GM18867 (cell line): ENCODE results near the gene NPR2.

Source experiments
- ATAC-seq: cut with Tn5 transposase; IDR thresholded peaks from one replicate; pipeline ENCODE4 v1.9.1; 2021; ENCODE audit warnings: mild to moderate bottlenecking, moderate library complexity; ENCODE audit not compliant: unreplicated experiment

NPR2 gene

DNA sequence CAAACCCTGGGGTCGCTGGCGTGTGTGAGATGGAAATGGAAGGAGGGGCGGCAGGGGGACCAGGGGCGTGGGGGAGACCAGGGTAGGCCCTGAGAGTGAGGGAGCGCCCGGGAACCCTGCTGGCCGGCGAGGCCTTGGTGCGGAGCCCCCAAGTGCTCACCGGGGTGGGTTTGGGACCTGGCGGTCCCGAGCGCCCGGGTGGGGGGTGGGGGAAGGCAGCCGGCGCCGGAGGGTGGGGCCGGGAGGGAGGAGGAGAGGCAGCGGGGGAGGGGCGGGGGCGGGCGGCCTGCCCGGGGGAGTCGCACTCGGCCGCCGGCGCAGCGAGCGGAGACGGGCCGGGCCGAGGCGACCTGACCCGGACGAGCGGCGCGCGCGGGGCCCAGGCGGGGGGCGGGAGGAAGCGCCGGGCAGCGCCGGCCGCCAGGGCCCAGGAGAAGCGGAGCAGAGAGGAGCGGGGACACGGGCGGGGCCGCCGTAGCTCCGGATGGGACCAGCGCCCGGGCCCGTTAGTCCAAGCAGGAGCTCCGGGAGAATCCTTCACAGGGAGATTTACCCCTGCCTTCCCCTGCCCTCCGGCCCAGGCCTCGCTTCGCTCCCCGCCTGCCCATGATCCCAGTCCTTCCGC lies at the start of gene NPR2:
NPR2 (plus strand) TSS at position 295 of the 625 bp plus-strand sequence. CDS start 818 bp downstream, outside the sequence.
- no peak for ATAC-seq

GRCh38 chr9:35741740-35742139 lies 49.7 kb upstream of the NPR2 start:
- no peak for ATAC-seq

- no peak for ATAC-seq
Measured at GRCh38 chr9:35743452-35743851, 47.9 kb upstream of the NPR2 start.

- no peak for ATAC-seq
Measured at GRCh38 chr9:35743880-35744518, 47.4 kb upstream of the NPR2 start.

- ATAC-seq, result no peak
Measured at GRCh38 chr9:35745569-35745968, 45.8 kb upstream of the NPR2 start.

DNA sequence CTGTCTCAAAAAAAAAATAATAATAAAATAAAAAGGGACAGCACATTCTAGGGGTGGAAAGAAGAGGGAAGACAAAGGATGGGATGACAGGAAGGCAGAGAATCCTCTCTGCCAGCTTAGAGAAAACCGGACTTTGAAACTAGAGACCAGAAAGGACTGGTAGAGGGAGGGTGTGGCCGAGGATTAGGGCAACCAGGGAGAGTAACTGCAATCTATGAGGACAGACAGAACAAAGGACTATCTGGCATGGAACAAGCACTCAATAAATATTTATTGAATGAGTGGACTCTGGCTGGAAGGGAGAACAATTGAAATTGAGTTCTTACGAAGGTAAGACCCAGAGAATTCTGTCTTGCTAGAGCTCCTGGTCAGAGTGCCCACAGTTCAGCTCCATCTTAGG lies 44.8 kb upstream of the NPR2 start:
- no peak for ATAC-seq

- ATAC-seq, result peak; percentile 2
Measured at GRCh38 chr9:35748242-35748857, 43.0 kb upstream of the NPR2 start.

DNA sequence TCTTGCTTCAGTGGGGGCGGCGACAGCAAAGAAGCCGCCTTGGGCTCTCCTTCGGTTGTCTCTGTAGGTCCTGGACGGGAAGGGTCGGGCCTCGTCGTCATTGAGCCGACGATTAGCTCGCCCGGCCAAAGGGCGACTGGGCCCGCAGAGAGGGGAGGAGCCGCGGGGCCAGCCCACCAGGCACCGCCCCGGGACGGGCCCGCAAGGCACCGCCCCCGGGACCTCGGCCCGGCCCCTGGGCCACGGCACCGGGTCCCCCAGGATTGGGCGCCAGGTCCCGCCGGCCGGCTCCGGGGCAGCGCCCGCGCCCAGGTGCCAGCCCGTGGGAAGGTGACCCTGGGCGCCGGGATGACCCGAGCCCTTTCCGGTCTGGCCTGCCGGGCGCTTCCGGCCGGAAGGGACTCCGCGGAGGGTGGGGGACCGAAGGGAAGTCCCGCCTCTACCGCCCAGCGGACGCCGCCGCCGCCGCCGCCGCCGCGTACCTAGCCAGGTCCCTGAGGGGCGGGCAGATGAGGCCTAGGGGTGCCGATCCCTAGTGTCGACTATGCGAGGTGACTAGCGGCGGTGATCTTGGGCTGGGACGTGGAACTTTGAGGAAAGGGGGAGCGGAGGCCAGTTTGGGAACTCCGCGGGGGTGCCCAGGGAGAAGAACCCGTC lies 42.4 kb upstream of the NPR2 start, which contains the start of the genes GBA2 and RGP1:
GBA2 (minus strand) TSS at position 371 of the 657 bp plus-strand sequence. CDS start 524 bp downstream, outside the sequence.
RGP1 (plus strand) TSS at position 430 of the 657 bp plus-strand sequence. CDS start 469 bp downstream, outside the sequence.
- ATAC-seq, result peak; percentile 72

DNA sequence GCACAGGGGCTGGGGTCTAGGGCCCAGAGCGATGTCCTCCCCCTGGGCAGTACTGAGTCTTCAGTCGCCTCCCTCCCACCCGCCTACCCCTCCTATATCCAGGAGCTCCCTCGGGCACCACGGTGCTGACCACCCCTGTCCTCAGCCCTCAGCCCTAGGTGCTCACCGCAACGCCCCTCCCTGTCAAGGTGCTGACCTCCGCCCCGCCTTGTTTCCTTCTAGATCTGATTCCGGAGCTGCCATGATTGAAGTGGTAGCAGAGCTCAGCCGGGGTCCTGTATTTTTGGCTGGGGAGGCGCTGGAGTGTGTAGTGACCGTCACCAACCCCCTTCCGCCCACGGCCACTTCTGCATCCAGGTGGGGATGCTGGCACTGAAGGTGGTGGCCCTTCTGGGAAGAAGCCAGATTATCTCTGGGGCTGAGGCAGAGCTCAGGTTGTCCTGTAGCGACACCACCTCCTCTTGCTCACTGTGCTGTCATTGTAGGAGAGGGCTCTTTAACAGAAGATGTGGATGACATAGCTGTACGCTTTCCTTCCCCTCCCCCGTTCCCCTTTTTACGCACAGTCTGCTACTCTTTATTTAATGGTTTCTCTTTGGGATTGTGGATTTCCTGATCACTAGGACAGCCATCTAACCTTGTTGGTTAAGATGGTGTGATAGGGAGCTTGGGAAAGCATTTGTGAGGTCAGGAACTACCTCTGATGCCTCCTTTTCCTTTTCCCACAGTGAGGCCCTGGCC lies 41.7 kb upstream of the NPR2 start:
- peak; percentile 33 for ATAC-seq

- no peak for ATAC-seq
Measured at GRCh38 chr9:35750256-35750531, 41.2 kb upstream of the NPR2 start.

- no peak for ATAC-seq
Measured at GRCh38 chr9:35753466-35753865, 37.9 kb upstream of the NPR2 start.

DNA sequence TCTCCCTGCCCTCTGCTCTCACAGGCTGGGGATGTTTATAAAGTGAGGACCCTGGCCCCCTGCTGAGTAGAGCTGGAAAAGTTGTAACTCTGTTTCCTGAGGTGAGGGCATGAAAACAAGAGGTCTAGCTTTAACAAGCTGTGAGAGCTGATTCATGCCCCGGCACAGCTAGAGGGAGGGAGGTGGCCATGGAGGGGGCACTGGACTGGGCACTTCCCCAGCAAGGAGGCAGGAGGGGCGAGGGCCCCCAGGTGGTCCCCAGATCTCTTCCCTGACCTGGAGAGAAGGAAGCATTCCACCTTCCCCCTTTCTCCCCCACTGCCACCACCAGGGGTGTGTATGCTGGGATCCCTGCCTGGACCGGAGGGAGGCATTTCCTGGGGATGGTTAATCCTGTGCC lies 37.1 kb upstream of the NPR2 start, which contains the start of gene MSMP:
MSMP (minus strand) TSS at position 13 of the 400 bp plus-strand sequence. CDS start 147 bp downstream, outside the sequence.
- ATAC-seq, result no peak

- ATAC-seq, result no peak
Measured at GRCh38 chr9:35755071-35755470, 36.3 kb upstream of the NPR2 start.

GRCh38 chr9:35756275-35757225 lies 34.8 kb upstream of the NPR2 start:
- peak; percentile 52 for ATAC-seq

DNA sequence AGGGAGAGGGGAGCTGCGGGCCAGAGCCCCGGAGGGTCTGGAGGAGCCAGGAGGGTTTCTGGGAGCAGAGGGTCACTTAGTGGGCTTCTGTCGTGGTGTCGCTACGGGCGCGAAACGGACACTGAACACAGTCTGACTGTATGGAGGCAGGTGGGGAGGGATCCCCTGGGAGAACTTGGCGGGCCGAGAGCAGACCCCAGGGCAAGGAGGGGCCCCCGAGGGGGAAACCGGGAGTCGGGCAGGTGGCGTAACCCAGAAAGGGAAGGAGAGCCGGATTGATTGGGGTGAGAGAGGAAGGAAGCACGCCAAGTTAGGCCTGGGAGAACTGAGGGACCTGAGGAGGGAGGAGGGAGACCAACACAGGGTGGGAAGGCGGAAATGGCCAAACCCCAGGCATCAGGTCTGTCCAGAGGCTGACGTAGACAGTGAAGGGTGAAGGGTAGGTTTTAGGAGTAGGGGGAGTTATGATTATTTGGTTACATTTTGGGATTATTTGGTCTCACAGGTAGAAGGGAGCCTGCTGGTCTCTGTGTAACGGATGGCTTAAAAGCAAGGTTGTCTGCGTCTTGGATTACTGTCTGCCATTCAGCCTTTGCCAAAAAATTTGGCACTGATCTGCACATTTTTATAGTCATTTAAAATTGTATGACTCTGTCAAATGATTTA lies 34.0 kb upstream of the NPR2 start:
- ATAC-seq, result peak; percentile 37

DNA sequence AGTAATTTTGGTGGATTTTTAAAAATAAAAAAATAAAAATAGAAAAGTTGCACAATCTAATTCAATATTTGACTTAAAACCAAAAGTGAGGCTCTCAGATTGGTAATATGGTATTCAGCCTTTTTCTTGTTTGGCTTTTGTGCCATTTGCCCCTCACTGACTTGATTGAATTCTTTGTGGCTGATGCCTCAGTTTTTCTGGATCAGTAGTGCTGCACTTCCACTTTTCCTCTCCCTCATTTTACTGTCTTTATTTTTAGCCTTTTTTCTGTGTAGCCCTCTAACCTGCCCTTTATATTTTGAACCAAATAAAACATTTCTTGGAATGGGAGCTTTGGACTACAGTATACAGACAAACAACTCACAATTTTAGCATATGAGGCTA lies 33.5 kb upstream of the NPR2 start:
- no peak for ATAC-seq

- ATAC-seq, result no peak
Measured at GRCh38 chr9:35758475-35759050, 32.8 kb upstream of the NPR2 start.

GRCh38 chr9:35759795-35760194 lies 31.6 kb upstream of the NPR2 start:
- ATAC-seq, result no peak

GRCh38 chr9:35760651-35761050 lies 30.7 kb upstream of the NPR2 start:
- no peak for ATAC-seq
